Measurements from ENCODE around the gene HHLA2. TPM values are rescaled to one million over a fixed set of nuclear protein-coding genes. Genes with fewer than 3 reads are reported as not detected.

The HHLA2 gene
- total and polyA plus RNA-seq, 2 donors, result 0.24 to 0.55 TPM

DNA sequence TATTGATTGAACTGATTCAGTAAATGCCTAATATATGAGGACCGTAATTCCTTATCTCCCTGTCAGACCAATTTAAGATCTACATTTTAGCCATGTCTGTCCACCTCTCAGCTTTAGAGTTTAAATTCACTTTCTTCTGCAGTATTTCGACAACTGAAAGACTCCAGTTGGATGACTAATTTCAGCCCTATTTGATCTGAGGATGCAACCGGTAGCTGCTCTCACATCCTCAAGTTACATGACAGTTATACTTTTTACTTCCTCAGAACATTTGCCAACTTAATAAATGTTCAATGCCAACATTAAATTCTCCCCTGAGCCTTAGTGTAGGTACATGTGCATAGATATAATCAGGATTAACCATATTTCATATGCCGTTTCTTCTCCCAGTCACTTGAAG, 2.5 kb upstream of the HHLA2 start:
- H3K27ac ChIP-seq (ENCODE audit: low read depth in 1 of 2, low read length in 1 of 2), result no peak overlapping the region
- no peaks in the 10 kb centered on the region for H3K27me3 ChIP-seq (ENCODE audit: control insufficient read depth in 2 of 2, insufficient read depth in 1 of 2, low read length in 1 of 2)
- no peak overlapping the region for H3K4me3 ChIP-seq (ENCODE audit: low read length in 2 of 2)
- DNase-seq (ENCODE audit: low read depth in 6 of 9, low spot score in 9 of 9), result peak in 1 of 9 donors; percentile 41
- H3K36me3 ChIP-seq (ENCODE audit: control insufficient read depth in 2 of 2, insufficient read depth in 2 of 2, low read length in 1 of 2), result no peaks in the 10 kb centered on the region
- WGBS, result 67% methylated on average over 4 of the region's 4 CpGs
- H3K4me1 ChIP-seq (ENCODE audit: control insufficient read depth in 2 of 2, insufficient read depth in 2 of 2, low read length in 2 of 2), result peaks cover 0 to 16% of the 10 kb centered on the region in 2 donors
- H3K9me3 ChIP-seq (ENCODE audit: control insufficient read depth in 2 of 2, insufficient read depth in 1 of 2, low read length in 1 of 2), result no peaks in the 10 kb centered on the region

DNA sequence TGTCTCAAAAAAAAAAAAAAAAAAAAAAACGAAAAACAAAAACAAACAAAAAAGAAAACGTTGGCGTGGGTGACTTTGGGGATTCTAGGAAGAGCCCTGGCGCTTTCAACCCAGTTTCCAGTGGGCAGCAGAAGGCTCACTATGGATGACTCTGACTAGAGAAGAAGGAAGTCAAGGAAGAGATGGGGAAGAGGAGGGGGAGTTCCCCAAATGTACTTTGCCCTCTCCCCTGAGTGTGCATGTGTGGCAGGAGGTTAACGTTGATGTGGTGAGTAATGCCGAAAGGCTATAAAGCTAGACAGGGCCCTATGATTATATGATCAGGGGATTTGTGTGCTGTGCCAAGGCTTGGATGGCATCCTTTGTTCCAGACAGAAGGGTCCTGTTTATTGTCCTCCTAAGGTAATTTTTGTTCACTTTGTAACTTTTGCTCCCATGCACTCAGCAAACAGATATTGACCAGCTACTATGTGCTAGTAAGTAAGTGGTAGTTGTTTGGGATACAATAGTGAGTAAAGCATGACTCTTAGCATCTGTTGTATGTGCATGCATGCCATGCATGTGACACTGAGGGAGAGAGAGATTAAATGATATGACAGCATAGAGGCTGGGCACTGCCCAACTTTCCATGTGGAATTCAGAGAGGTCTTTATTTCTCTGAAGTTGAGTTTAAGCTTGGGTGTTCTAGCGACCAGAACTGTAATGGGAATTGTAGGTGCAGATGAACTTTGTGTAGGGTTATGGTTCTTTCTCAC, 750 bp upstream of the HHLA2 start:
- no peak for DNase-seq (ENCODE audit: low read depth in 6 of 9, low spot score in 9 of 9)
- H3K36me3 ChIP-seq (ENCODE audit: control insufficient read depth in 2 of 2, insufficient read depth in 2 of 2, low read length in 1 of 2), result no peaks in the 10 kb centered on the region
- no peaks in the 10 kb centered on the region for H3K27me3 ChIP-seq (ENCODE audit: control insufficient read depth in 2 of 2, insufficient read depth in 1 of 2, low read length in 1 of 2)
- no peak overlapping the region for H3K27ac ChIP-seq (ENCODE audit: low read depth in 1 of 2, low read length in 1 of 2)
- H3K9me3 ChIP-seq (ENCODE audit: control insufficient read depth in 2 of 2, insufficient read depth in 1 of 2, low read length in 1 of 2), result no peaks in the 10 kb centered on the region
- no peak overlapping the region for H3K4me3 ChIP-seq (ENCODE audit: low read length in 2 of 2)
- WGBS, result 92% methylated on average over 7 of the region's 7 CpGs
- peaks cover 0 to 16% of the 10 kb centered on the region in 2 donors for H3K4me1 ChIP-seq (ENCODE audit: control insufficient read depth in 2 of 2, insufficient read depth in 2 of 2, low read length in 2 of 2)

DNA sequence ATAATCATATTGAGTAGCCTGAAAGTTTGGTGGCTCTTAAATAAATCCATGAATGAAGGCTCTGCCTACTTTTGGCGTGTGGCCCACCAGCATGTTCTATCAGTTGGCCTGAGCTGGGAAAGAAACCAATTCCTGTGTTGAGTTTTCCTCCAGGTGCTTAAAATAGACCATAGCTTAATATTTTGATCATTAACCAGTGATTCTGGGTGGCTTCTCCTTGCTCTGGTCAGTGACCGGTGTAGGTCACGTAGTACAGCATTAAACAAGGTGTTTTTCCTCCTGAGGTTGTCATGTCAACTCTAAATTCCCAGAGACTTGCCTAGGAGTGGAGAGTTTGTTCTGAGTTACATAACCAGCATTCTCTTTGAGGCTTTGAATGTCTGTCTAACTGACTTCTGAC, 1.3 kb downstream of the HHLA2 start:
- Histone ChIP-seq H3K4me3 (ENCODE audit: low read length in 2 of 2) (no peak overlapping the region), H3K4me1 (ENCODE audit: control insufficient read depth in 2 of 2, insufficient read depth in 2 of 2, low read length in 2 of 2) (peaks cover 0 to 14% of the 10 kb centered on the region in 2 donors), H3K36me3 (ENCODE audit: control insufficient read depth in 2 of 2, insufficient read depth in 2 of 2, low read length in 1 of 2) (no peaks in the 10 kb centered on the region), H3K9me3 (ENCODE audit: control insufficient read depth in 2 of 2, insufficient read depth in 1 of 2, low read length in 1 of 2) (no peaks in the 10 kb centered on the region), H3K27ac (ENCODE audit: low read depth in 1 of 2, low read length in 1 of 2) (no peak overlapping the region), H3K27me3 (ENCODE audit: control insufficient read depth in 2 of 2, insufficient read depth in 1 of 2, low read length in 1 of 2) (no peaks in the 10 kb centered on the region)
- no peak for DNase-seq (ENCODE audit: low read depth in 6 of 9, low spot score in 9 of 9)
- WGBS, result 95% methylated on average over 3 of the region's 3 CpGs

DNA sequence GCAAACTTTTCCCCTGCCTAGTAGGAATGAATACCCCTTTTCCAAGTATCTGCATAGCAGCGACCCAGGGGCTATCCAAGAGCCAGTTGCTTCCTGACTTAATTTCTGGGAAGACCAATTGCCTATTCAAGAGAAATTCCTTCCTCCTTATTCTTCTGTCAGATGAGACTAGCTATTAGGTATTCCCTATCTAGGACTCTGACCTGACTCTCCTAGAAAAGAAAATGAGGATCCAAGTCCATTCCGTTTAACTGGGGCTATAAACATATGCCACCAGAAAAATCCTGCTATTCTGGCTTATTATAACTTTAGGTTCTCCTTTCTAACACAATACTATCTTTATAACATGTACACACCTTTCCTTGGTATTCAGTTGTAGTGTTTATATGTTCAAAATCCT, 1.7 kb downstream of the HHLA2 start:
- H3K27ac ChIP-seq (ENCODE audit: low read depth in 1 of 2, low read length in 1 of 2), result no peak overlapping the region
- H3K36me3 ChIP-seq (ENCODE audit: control insufficient read depth in 2 of 2, insufficient read depth in 2 of 2, low read length in 1 of 2), result no peaks in the 10 kb centered on the region
- H3K4me1 ChIP-seq (ENCODE audit: control insufficient read depth in 2 of 2, insufficient read depth in 2 of 2, low read length in 2 of 2), result peaks cover 0 to 10% of the 10 kb centered on the region in 2 donors
- H3K9me3 ChIP-seq (ENCODE audit: control insufficient read depth in 2 of 2, insufficient read depth in 1 of 2, low read length in 1 of 2), result no peaks in the 10 kb centered on the region
- DNase-seq (ENCODE audit: low read depth in 6 of 9, low spot score in 9 of 9), result no peak
- no peak overlapping the region for H3K4me3 ChIP-seq (ENCODE audit: low read length in 2 of 2)
- no peaks in the 10 kb centered on the region for H3K27me3 ChIP-seq (ENCODE audit: control insufficient read depth in 2 of 2, insufficient read depth in 1 of 2, low read length in 1 of 2)
- 93% methylated on average over 2 of the region's 2 CpGs for WGBS

DNA sequence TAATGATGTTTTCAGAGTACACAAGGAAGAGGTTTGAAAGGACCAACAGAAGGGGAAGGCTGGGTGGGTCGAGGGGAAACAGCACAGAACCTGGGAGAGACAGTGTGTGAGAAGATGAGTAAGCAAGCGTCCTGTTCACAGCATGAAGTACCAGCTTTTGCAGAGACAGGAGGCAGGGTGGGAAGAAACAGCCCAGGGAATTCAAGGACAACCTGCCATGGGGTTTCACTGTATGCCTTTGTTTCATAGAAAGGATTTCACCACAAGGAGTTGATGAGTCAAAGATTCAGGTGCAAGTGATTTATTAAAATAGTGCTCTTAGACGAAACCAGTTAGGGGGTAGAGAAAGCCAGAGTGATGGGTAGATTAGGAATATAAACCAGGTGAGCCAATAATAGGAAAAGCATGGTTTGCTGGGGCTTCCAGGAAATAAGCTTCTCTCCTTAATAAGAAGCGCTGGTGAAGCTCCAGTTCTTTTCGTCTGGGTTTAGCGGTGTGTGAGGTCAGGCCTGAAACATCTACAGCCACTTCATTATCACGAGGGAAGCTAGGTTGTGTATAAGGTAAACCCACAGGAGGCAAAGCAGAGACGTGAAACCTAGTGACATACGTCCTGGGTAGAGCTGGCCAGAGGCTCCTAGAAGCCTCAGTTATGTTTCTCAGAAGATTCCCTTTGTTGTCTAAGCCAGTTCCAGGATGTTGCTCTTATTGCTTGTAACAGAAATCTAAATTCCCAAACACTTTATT, 3.9 kb downstream of the HHLA2 start:
- Histone ChIP-seq H3K27ac (ENCODE audit: low read depth in 1 of 2, low read length in 1 of 2) (no peak overlapping the region), H3K9me3 (ENCODE audit: control insufficient read depth in 2 of 2, insufficient read depth in 1 of 2, low read length in 1 of 2) (no peaks in the 10 kb centered on the region), H3K36me3 (ENCODE audit: control insufficient read depth in 2 of 2, insufficient read depth in 2 of 2, low read length in 1 of 2) (no peaks in the 10 kb centered on the region), H3K27me3 (ENCODE audit: control insufficient read depth in 2 of 2, insufficient read depth in 1 of 2, low read length in 1 of 2) (no peaks in the 10 kb centered on the region), H3K4me1 (ENCODE audit: control insufficient read depth in 2 of 2, insufficient read depth in 2 of 2, low read length in 2 of 2) (no peaks in the 10 kb centered on the region), H3K4me3 (ENCODE audit: low read length in 2 of 2) (no peak overlapping the region)
- DNase-seq (ENCODE audit: low read depth in 6 of 9, low spot score in 9 of 9), result no peak
- 92% methylated on average over 9 of the region's 9 CpGs for WGBS

DNA sequence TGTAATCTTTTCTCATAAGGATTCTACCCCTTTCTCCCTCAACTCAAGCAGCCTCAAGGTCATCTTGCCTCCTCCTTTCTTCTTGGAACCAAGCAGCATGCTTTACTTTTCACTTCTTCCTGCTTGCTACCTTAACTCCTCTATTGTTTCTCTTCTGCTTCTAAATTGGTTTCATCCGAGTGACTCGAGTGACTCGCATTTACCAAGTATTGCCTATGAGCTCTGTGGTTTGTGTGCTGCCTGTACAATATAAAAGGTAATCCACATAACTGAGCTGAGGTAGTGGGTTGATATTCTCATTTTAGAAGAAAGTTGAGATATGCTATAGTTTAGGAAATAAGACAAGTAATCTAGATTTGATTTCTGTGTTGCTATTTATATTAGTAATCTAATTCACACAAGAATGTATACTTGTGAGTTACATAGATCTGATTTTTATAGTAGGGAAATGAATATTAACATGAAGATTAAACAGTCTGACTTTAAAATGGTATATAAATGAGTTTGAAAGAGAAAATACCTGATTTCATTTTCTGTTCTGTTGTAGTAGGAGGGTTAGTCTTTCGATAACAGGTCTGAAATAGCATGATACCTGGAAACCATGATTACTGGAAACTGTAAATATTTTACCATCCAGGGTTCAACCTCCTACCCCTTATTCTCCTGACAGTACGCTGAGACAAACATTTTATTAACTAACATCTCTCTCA, 5.5 kb downstream of the HHLA2 start:
- no peak overlapping the region for H3K4me3 ChIP-seq (ENCODE audit: low read length in 2 of 2)
- H3K27ac ChIP-seq (ENCODE audit: low read depth in 1 of 2, low read length in 1 of 2), result no peak overlapping the region
- no peaks in the 10 kb centered on the region for H3K27me3 ChIP-seq (ENCODE audit: control insufficient read depth in 2 of 2, insufficient read depth in 1 of 2, low read length in 1 of 2)
- peak in 2 of 9 donors; percentile 18 to 46 for DNase-seq (ENCODE audit: low read depth in 6 of 9, low spot score in 9 of 9)
- WGBS, result 73% methylated on average over 5 of the region's 5 CpGs
- H3K4me1 ChIP-seq (ENCODE audit: control insufficient read depth in 2 of 2, insufficient read depth in 2 of 2, low read length in 2 of 2), result no peaks in the 10 kb centered on the region
- no peaks in the 10 kb centered on the region for H3K36me3 ChIP-seq (ENCODE audit: control insufficient read depth in 2 of 2, insufficient read depth in 2 of 2, low read length in 1 of 2)
- H3K9me3 ChIP-seq (ENCODE audit: control insufficient read depth in 2 of 2, insufficient read depth in 1 of 2, low read length in 1 of 2), result no peaks in the 10 kb centered on the region

DNA sequence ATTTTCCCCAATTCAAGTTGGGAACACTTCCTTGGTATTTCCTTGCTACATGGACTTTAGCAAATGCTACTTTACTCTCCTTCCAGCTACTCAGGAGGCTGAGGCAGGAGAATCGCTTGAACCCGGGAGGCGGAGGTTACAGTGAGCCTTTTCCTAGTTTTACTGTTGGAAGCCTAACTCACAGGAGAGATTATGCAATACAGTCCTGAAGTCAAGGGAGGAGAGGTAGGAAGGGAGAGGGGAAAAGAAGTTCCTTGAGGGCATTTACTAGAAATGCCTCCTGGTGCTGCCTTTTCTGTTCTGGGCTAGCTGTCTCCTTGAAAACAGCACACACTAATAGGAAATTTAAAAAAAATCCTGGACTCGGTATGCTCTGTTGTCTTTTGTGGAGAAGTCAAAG, 6.2 kb downstream of the HHLA2 start:
- Histone ChIP-seq H3K9me3 (ENCODE audit: control insufficient read depth in 2 of 2, insufficient read depth in 1 of 2, low read length in 1 of 2) (no peaks in the 10 kb centered on the region), H3K27ac (ENCODE audit: low read depth in 1 of 2, low read length in 1 of 2) (no peak overlapping the region), H3K4me1 (ENCODE audit: control insufficient read depth in 2 of 2, insufficient read depth in 2 of 2, low read length in 2 of 2) (no peaks in the 10 kb centered on the region), H3K27me3 (ENCODE audit: control insufficient read depth in 2 of 2, insufficient read depth in 1 of 2, low read length in 1 of 2) (no peaks in the 10 kb centered on the region), H3K36me3 (ENCODE audit: control insufficient read depth in 2 of 2, insufficient read depth in 2 of 2, low read length in 1 of 2) (no peaks in the 10 kb centered on the region), H3K4me3 (ENCODE audit: low read length in 2 of 2) (no peak overlapping the region)
- WGBS, result 97% methylated on average over 4 of the region's 4 CpGs
- no peak for DNase-seq (ENCODE audit: low read depth in 6 of 9, low spot score in 9 of 9)

DNA sequence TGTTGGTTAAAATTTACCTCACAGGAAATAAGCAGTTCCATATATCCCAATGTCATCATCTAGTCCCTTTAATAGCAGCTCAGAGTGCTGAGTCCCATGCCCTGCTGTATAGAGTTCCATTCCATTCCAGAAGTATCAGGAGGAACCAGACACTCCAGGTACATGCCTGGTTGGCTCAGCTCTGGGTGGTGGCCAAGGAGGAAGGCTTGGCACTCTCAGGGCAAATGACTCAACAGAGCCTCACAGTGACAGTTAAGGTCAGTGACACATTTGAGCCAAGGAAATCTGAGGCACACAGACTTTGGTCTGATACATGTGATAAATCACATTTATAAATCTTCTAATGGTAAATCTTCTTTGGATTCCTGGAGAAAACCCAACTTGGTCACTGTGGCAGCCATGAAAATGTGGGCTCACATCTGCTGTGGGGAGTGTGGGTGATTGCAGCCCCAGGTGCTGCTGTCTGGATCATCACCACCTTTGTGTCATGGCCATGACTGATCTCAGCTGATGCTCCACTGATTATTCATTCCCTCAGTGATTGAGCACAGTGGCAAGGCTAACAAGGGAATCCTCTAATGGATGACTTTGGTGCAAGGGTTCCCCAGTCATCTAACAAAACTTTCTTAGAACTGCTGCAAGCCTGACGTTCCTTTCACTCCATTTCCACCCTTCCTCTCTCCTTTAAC, 9.3 kb downstream of the HHLA2 start:
- Histone ChIP-seq H3K27ac (ENCODE audit: low read depth in 1 of 2, low read length in 1 of 2) (no peak overlapping the region), H3K36me3 (ENCODE audit: control insufficient read depth in 2 of 2, insufficient read depth in 2 of 2, low read length in 1 of 2) (no peaks in the 10 kb centered on the region), H3K9me3 (ENCODE audit: control insufficient read depth in 2 of 2, insufficient read depth in 1 of 2, low read length in 1 of 2) (no peaks in the 10 kb centered on the region), H3K27me3 (ENCODE audit: control insufficient read depth in 2 of 2, insufficient read depth in 1 of 2, low read length in 1 of 2) (no peaks in the 10 kb centered on the region), H3K4me1 (ENCODE audit: control insufficient read depth in 2 of 2, insufficient read depth in 2 of 2, low read length in 2 of 2) (no peaks in the 10 kb centered on the region), H3K4me3 (ENCODE audit: low read length in 2 of 2) (no peak overlapping the region)
- DNase-seq (ENCODE audit: low read depth in 6 of 9, low spot score in 9 of 9), result no peak
- WGBS, result 98% methylated on average over 1 of the region's 1 CpG

Measured in thymus (tissue), 11 donors.